Ishikawa (cell line): Measurements from ENCODE around the gene TNNI3.

ENCODE experiments used
- CEBPB ChIP-seq: IDR thresholded peaks from 2 replicates; pipeline ENCODE4 v1.6.1; 2012
- CREB1 ChIP-seq: IDR thresholded peaks from 2 replicates; pipeline ENCODE4 v1.6.1; 2012; ENCODE audit warnings: low read depth
- EGR1 ChIP-seq: IDR thresholded peaks from 2 replicates; pipeline ENCODE4 v1.6.1; 2012
- EP300 ChIP-seq: IDR thresholded peaks from 2 replicates; pipeline ENCODE4 v1.6.1; 2012; ENCODE audit warnings: borderline replicate concordance
- FOXM1 ChIP-seq: IDR thresholded peaks from 2 replicates; pipeline ENCODE4 v1.6.1; 2012; ENCODE audit warnings: low read depth, borderline replicate concordance
- MAX ChIP-seq: IDR thresholded peaks from 2 replicates; pipeline ENCODE4 v1.6.1; 2012
- NFIC ChIP-seq: IDR thresholded peaks from 2 replicates; pipeline ENCODE4 v1.6.1; 2012
- RAD21 ChIP-seq: IDR thresholded peaks from 2 replicates; pipeline ENCODE4 v1.6.1; 2012; ENCODE audit warnings: low read depth
- REST ChIP-seq: IDR thresholded peaks from 2 replicates; pipeline ENCODE4 v1.6.1; 2012; ENCODE audit warnings: low read depth, mild to moderate bottlenecking
- TAF1 ChIP-seq: IDR thresholded peaks from 2 replicates; pipeline ENCODE4 v1.6.1; 2012; ENCODE audit warnings: low read depth, mild to moderate bottlenecking
- TCF12 ChIP-seq: IDR thresholded peaks from 2 replicates; pipeline ENCODE4 v1.6.1; 2012; ENCODE audit warnings: low read depth
- TEAD4 ChIP-seq: IDR thresholded peaks from 2 replicates; pipeline ENCODE4 v1.6.1; 2012
- USF1 ChIP-seq: IDR thresholded peaks from 2 replicates; pipeline ENCODE4 v1.6.1; 2012
- YY1 ChIP-seq: IDR thresholded peaks from 2 replicates; pipeline ENCODE4 v1.6.1; 2012; ENCODE audit warnings: low read depth
- ZBTB7A ChIP-seq: IDR thresholded peaks from 2 replicates; pipeline ENCODE4 v1.6.1; 2012; ENCODE audit warnings: low read depth

Gene TNNI3

GRCh38 chr19:55157064-55157908 is at the start of gene TNNI3:
TSS of gene TNNI3 (minus strand) at chr19:55157732. CDS start at chr19:55157589, 143 bp downstream.
- no peak for TF ChIP-seq RAD21
- TF ChIP-seq TEAD4 = no peak
- TF ChIP-seq EGR1 = no peak
- TF ChIP-seq YY1 = no peak

- TF ChIP-seq CREB1 (no peak; the same call in 1 of the 2 replicates), TEAD4 (no peak), EP300 (no peak), CEBPB (no peak), ZBTB7A (peak; percentile 88; the same call in 1 of the 2 replicates), NFIC (peak; percentile 68), REST (no peak), MAX (peak; percentile 35), FOXM1 (no peak), EGR1 (no peak), YY1 (no peak), TAF1 (no peak), RAD21 (no peak; the same call in 1 of the 2 replicates), TCF12 (no peak), USF1 (no peak)
Measured at GRCh38 chr19:55206664-55207500, 49.4 kb upstream of the TNNI3 start.

- 0 out of 2 replicates have a peak, but pooled peaks have one; percentile 12 for TF ChIP-seq RAD21
Measured at GRCh38 chr19:55202199-55202598, 44.7 kb upstream of the TNNI3 start.

- TF ChIP-seq TAF1 = no peak
- TF ChIP-seq NFIC = no peak
Measured at GRCh38 chr19:55199620-55200204, 42.2 kb upstream of the TNNI3 start.

- TF ChIP-seq TEAD4 (no peak), REST (peak; percentile 84)
Measured at GRCh38 chr19:55198651-55199050, 41.1 kb upstream of the TNNI3 start.

GRCh38 chr19:55197528-55197927 is 40.0 kb upstream of the TNNI3 start:
- TF ChIP-seq USF1 = no peak
- TF ChIP-seq EP300 = no peak
- no peak for TF ChIP-seq RAD21
- TF ChIP-seq MAX = no peak
- TF ChIP-seq FOXM1 = no peak
- no peak for TF ChIP-seq TEAD4
- no peak for TF ChIP-seq ZBTB7A
- no peak for TF ChIP-seq EGR1
- no peak for TF ChIP-seq TAF1
- no peak for TF ChIP-seq CEBPB
- TF ChIP-seq CREB1 = no peak
- no peak for TF ChIP-seq TCF12
- TF ChIP-seq YY1 = no peak
- no peak for TF ChIP-seq NFIC
- TF ChIP-seq REST = no peak
